ENCODE results near the gene ADAM22.
"Not testable (repeated sequence)": the region's sequence is repeated elsewhere in the genome, so short reads cannot be mapped to it uniquely, and the experiment has no call there.

Gene ADAM22, protein sequence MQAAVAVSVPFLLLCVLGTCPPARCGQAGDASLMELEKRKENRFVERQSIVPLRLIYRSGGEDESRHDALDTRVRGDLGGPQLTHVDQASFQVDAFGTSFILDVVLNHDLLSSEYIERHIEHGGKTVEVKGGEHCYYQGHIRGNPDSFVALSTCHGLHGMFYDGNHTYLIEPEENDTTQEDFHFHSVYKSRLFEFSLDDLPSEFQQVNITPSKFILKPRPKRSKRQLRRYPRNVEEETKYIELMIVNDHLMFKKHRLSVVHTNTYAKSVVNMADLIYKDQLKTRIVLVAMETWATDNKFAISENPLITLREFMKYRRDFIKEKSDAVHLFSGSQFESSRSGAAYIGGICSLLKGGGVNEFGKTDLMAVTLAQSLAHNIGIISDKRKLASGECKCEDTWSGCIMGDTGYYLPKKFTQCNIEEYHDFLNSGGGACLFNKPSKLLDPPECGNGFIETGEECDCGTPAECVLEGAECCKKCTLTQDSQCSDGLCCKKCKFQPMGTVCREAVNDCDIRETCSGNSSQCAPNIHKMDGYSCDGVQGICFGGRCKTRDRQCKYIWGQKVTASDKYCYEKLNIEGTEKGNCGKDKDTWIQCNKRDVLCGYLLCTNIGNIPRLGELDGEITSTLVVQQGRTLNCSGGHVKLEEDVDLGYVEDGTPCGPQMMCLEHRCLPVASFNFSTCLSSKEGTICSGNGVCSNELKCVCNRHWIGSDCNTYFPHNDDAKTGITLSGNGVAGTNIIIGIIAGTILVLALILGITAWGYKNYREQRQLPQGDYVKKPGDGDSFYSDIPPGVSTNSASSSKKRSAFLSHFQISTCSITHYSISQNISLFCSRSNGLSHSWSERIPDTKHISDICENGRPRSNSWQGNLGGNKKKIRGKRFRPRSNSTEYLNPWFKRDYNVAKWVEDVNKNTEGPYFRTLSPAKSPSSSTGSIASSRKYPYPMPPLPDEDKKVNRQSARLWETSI

GRCh38 chr7:87933953-87934698 lies at the start of gene ADAM22:
Gene ADAM22, plus strand, starts transcription at chr7:87934251. Its CDS starts 215 bp downstream, at chr7:87934466.
- FAIRE-seq = no peak

DNA sequence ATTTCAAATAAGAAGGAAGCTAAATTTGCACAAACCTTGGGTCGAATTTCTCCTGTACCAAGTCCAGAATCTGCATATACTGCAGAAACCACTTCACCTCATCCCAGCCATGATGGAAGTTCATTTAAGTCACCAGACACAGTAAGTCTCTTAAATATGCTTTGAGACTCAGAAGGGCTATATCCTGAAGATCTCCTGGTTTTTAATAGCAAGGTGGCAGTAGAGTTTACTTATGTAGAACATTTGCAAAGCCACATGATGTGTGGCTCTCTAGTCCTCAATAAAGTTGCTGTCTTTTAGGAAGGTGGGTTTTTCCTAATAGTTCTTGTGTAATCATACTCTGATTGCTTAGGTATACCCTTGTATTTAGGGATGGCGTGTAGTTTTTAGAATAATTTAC lies 49.0 kb upstream of the ADAM22 start:
- FAIRE-seq = no peak

- FAIRE-seq = peak; percentile 99
Observed at GRCh38 chr7:87886875-87887274, 47.2 kb upstream of the ADAM22 start.

- FAIRE-seq = no peak
Observed at GRCh38 chr7:87895363-87895762, 38.7 kb upstream of the ADAM22 start.

DNA sequence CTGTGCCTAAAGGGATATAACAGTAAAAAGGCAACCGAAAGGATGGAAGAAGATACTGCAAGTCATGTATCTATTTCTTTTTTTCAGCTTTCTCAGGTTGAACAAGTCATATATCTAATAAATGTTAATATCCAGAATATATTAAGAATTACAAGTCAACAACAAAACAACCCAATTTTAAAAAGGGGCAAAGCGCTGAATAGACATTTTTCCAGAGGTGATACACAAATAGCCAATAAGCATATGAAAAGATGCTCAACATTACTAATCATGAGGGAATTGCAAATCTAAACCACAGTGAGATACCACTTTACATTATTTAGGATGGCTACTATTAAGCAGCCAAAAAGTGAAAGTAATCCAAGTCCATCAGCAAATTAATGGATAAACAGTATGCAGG lies 34.8 kb upstream of the ADAM22 start:
- FAIRE-seq = no peak

DNA sequence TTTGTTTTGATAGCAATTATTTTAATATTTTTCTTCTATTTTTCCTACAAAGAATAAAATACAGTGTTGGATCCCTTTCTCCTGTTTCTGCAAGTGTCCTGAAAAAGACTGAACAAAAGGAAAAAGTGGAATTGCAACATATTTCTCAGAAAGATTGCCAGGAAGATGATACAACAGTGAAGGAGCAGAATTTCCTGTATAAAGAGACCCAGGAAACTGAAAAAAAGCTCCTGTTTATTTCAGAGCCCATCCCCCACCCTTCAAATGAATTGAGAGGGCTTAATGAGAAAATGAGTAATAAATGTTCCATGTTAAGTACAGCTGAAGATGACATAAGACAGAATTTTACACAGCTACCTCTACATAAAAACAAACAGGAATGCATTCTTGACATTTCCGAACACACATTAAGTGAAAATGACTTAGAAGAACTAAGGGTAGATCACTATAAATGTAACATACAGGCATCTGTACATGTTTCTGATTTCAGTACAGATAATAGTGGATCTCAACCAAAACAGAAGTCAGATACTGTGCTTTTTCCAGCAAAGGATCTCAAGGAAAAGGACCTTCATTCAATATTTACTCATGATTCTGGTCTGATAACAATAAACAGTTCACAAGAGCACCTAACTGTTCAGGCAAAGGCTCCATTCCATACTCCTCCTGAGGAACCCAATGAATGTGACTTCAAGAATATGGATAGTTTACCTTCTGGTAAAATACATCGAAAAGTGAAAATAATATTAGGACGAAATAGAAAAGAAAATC lies 26.7 kb upstream of the ADAM22 start:
- FAIRE-seq = not testable (repeated sequence)

DNA sequence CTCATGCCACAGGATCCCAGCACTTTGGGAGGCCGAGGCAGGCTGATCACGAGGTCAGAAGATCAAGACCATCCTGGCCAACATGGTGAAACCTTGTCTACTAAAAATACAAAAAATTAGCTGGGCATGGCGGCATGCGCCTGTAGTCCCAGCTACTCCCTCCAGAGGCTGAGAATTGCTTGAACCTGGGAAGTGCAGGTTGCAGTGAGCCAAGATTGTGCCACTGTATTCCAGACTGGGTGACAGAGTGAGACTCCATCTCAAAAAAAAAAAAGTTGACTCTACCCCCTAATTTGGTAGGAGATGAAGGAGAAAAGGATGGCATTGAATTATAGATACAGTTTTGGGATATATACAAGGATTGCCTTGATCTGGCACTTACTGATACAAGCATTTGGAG lies 25.2 kb upstream of the ADAM22 start:
- FAIRE-seq = not testable (repeated sequence)

DNA sequence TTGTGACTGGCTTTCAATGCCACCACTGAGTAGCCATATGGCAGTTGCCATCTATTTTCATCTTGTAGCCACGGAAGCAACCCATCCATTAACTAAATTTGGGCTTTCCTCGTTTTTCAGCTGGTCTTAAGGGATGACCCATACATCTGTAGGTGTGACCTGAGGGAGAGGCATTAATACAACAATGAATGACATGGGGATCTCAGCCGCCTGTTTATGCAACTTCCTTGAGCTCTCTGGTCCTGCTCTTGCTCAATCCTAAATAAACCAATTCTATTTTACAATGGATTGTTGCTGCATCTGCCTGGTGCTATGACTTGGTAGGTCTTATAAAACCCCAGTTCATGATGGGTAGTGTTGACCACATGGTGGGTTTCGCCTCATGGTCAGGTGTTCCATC lies 21.9 kb upstream of the ADAM22 start:
- FAIRE-seq = no peak

- FAIRE-seq = no peak
Observed at GRCh38 chr7:87918740-87919139, 15.3 kb upstream of the ADAM22 start.

DNA sequence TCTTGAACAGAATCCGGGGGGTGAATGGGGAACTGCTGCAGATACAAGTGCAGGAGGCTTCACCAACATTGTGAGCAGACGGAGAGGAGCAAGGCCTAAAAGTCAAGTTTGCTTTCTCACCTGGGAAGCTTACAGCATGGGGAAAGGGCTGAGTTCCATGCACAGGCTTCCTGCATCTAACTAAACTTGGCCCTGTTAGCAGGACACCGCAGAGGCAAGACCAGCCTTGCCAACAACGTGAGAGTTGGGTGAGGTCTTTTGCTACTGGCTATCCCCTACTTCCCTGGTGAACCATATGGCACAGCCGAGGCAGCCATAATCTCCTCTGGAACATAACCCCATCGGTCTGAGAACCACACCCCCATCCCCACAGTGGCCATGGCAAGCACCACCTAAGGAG lies 14.2 kb upstream of the ADAM22 start:
- no peak for FAIRE-seq

- no peak for FAIRE-seq
Observed at GRCh38 chr7:87920578-87920977, 13.5 kb upstream of the ADAM22 start.

- not testable (repeated sequence) for FAIRE-seq
Observed at GRCh38 chr7:87922759-87923395, 11.2 kb upstream of the ADAM22 start.

DNA sequence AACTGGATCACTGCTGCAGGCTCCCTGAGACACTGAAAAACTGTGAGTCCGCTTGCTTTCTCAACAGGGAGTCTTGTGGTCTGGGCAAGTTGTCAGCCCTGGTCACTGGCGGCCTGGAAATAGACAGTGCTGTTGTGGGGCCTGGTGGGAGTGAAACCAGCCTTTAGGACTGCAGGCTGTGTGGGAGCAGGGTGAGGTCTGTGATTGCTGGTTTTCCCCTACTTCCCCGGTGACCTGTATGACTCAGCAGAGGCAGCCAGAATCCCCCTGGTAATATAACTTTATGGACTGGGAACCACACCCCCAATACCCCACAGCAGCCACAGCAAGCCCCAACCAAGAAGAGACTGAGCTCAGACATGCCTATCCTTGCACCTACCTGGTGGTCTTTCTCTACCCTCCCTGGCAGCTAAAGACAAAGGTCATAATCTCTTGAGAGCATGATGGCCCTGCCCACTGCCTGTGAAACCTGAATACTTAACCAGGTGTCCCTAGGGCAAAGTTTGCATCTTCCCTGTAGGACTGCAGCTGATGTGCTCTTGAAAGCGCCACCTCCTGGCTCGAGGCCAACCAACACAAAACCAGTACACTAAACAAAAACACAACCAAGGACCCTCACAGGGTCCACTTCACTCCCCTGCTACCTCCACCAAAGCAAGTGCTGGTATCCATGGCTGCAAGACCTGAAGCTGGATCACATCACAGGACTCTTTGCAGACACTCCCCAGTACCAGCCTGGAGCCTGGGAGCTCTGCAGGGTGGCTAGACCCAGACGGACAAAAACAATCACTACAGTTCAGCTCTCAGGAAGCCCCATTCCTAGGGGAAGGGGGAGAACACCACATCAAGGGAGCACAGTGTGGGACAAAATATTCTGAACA lies 7.2 kb upstream of the ADAM22 start:
- no peak for FAIRE-seq

GRCh38 chr7:87933605-87933952 lies 472 bp upstream of the ADAM22 start:
- FAIRE-seq = no peak

DNA sequence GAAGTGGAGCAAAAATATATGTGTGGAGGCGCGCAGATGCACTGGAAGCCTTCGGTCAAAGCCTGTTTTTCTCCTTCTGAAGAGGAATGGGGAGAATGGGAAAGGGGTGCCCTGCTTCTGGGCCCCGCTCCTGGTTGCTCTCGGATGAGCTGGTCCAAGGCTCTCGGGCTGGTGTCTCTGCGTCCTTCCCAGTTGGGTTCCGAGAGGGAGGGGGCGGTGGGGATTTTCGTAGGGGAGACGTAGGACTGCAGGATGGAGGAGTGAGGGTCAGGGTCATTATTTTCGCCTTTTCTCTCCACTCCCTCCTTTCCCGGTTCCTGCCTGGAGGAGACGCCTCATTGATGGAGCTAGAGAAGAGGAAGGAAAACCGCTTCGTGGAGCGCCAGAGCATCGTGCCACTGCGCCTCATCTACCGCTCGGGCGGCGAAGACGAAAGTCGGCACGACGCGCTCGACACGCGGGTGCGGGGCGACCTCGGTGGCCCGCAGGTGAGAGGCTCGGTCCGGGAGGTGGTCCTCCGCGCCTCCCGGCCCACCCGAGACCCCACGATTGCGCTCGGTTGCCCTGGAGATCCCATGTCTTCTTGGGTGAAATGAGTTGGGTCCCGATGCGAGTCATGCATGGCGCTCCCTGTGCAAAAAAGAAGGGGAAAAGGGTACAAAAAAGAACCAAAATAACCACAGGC lies 790 bp downstream of the ADAM22 start:
- no peak for FAIRE-seq

GRCh38 chr7:87935384-87935706 lies 1.3 kb downstream of the ADAM22 start:
- no peak for FAIRE-seq

DNA sequence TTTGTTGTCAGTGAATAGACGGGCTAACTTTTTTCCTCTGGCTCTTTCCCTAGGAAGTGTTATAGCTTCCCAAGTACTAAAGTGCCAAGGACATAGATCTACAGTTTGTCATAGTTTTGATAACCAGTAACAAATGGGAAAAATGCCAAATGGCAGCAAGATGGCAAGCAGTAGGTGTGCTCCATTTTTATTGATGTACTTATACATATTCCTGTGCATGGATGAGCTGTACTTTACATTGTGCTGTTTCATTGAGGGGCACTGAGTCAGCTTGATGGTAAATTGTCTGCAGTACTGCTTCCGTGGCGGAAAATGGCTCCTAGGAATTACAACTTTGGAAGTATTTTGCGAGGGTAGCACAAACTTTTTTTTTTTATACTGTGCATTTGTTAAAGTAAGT lies 7.1 kb downstream of the ADAM22 start:
- FAIRE-seq = no peak

GRCh38 chr7:87944547-87944946 lies 10.5 kb downstream of the ADAM22 start:
- no peak for FAIRE-seq

DNA sequence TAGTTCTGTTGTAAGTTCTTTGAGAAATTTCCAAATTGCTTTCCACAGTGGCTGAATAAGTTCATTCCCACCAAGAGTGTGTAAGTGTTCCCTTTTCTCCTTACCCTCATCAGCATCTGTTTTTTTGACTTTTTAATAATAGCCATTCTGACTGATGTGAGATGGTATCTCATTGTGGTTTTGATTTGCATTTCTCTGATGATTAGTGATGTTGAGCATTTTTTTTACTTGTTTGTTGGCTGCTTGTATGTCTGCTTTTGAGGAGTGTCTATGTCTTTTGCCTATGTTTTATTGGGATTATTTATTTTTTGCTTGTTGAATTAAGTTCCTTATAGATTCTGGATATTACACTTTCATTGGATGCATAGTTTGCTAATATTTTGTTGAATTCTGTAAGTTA lies 11.9 kb downstream of the ADAM22 start:
- not testable (repeated sequence) for FAIRE-seq

- FAIRE-seq = no peak
Observed at GRCh38 chr7:87948371-87948770, 14.3 kb downstream of the ADAM22 start.

Measured in A204.1 (cell line).